AG04449 (cell line): ENCODE measurements around the gene GNGT2.

Experiments used
- CTCF ChIA-PET: fragments of 350-600 bp; formaldehyde crosslinking; extraction: SDS; loops from one replicate; lab custom pipeline; 2021; ENCODE audit warnings: antibody characterized with exemption; lab: Yijun Ruan, JAX
- POLR2A ChIA-PET: fragments of 400-600, 350-600 bp; formaldehyde crosslinking; extraction: SDS; loops from one replicate; lab custom pipeline; 2020; ENCODE audit warnings: antibody characterized with exemption, inconsistent platforms; lab: Yijun Ruan, JAX
- DNase-seq: peaks from one replicate; pipeline ENCODE4 v3.0.0-alpha.2; 2010; ENCODE audit warnings: low read depth, low spot score
- H3K4me3 ChIP-seq: 2 replicates; pipeline ENCODE4 v1.5.1; 2011; ENCODE audit warnings: low read depth, mild to moderate bottlenecking, control low read depth, low read length
- CTCF ChIP-seq: IDR thresholded peaks from one replicate; pipeline ENCODE4 v1.5.1; 2011; ENCODE audit warnings: mild to moderate bottlenecking, moderate library complexity, low read length, control low read depth, inconsistent platforms; ENCODE audit not compliant: insufficient read depth; ENCODE audit errors: missing control alignments

GNGT2 gene

GRCh38 chr17:49216953-49217650 lies 6.7 kb upstream of the GNGT2 start:
- ChIA-PET POLR2A (no interaction called here), CTCF (interaction anchor here (3.2 kb wide), 1 partner anchor 10 kb away, joined by 28 read pairs; no protein-coding TSS in a partner anchor)
- H3K4me3 ChIP-seq: no peak overlapping the region
- TF ChIP-seq CTCF: no peak
- no peak for DNase-seq

GRCh38 chr17:49216482-49216881 lies 6.1 kb upstream of the GNGT2 start:
- TF ChIP-seq CTCF: no peak
- no peak for DNase-seq
- ChIA-PET CTCF (interaction anchor here (3.2 kb wide), 1 partner anchor 11 kb away, joined by 28 read pairs; no protein-coding TSS in a partner anchor), POLR2A (no interaction called here)
- H3K4me3 ChIP-seq: no peak overlapping the region

GRCh38 chr17:49214676-49215360 lies 4.4 kb upstream of the GNGT2 start:
- no peak for DNase-seq
- ChIA-PET POLR2A (no interaction called here), CTCF (interaction anchor here (1.2 to 7.7 kb wide), 3 partner anchors 9 to 15 kb away, joined by 4 to 73 read pairs (median 4); partner anchors contain the start of gene PHOSPHO1)
- H3K4me3 ChIP-seq: no peak overlapping the region
- no peak for TF ChIP-seq CTCF

- POLR2A ChIA-PET: no interaction called here
- no peak for TF ChIP-seq CTCF
- no peak for DNase-seq
- H3K4me3 ChIP-seq: no peak overlapping the region
- CTCF ChIA-PET: interaction anchor here (1.7 to 7.7 kb wide), 2 partner anchors 8 to 13 kb away, joined by 4 to 73 read pairs; no protein-coding TSS in a partner anchor
Measured at GRCh38 chr17:49213847-49214246, 3.5 kb upstream of the GNGT2 start.

GRCh38 chr17:49213399-49213798 lies 3.0 kb upstream of the GNGT2 start:
- DNase-seq: no peak
- no peak overlapping the region for H3K4me3 ChIP-seq
- no peak for TF ChIP-seq CTCF
- ChIA-PET POLR2A (no interaction called here), CTCF (interaction anchor here (1.3 to 7.7 kb wide), 4 partner anchors 9 to 17 kb away, joined by 3 to 73 read pairs (median 9); partner anchors contain the start of gene PHOSPHO1)

GRCh38 chr17:49209061-49209571 lies 1.3 kb downstream of the GNGT2 start:
- TF ChIP-seq CTCF: no peak
- CTCF ChIA-PET: interaction anchor here (0.7 to 7.7 kb wide), 5 partner anchors 8 to 82 kb away, joined by 3 to 73 read pairs (median 3); no protein-coding TSS in a partner anchor
- no peak for DNase-seq
- POLR2A ChIA-PET: no interaction called here
- H3K4me3 ChIP-seq: no peak overlapping the region
